GM21825 (cell line): Measurements from ENCODE around the gene IFT25.

Experiments
- ATAC-seq: cut with Tn5 transposase; IDR thresholded peaks from one replicate; pipeline ENCODE4 v1.9.1; 2021; ENCODE audit warnings: mild to moderate bottlenecking, moderate library complexity; ENCODE audit not compliant: unreplicated experiment

Gene IFT25

DNA sequence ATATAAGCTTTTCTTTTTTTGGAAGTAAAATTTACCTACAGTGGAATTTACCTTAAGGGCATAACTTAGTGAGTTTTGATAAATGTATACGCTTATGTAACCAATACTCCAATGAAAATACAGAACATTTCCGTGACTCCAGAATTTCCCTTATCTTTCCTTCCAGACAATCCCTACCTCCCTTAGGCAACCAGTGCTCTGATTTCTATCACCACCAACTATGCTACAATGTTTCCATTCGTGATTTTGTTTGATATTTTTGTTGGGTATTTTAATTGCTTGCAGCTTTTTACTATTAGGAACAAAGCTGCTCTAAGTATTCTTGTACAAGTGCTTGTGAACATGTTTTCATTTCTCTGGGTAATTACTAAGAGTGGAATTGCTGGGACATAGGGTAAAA, 14.6 kb downstream of the IFT25 start:
- no peak for ATAC-seq

DNA sequence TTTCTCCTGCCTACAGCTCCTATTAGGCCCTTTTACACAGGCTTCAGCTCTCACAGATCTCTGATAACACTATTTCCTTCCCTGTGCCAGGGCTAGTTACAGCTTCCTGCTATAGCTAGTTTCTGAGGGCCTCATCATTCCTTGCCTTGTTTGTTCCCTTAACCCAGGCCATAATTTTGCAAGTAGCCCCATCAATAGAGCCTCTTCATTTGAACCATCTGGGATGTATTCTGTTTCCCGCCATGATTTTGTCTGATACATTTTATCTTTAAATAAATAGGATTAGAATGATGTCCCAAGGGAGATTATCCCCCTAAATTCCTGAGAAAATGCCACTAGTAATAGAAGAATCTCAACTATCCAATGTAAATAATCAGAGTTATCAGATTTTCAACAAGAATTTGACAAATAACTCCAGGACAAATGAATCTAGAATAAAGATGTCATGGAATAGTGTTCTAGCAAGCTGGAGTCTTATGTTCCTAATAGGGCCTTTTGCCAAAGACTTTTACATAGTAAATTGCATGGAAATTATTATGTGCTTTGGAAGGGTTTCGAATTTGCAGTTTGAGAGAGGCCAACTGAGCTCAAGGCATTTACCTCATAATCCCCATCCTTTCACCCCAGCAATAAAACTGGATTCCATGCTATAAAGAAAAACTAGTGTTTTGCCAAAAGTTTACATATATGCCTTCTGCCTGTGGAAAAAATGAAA, 16.1 kb downstream of the IFT25 start:
- no peak for ATAC-seq

DNA sequence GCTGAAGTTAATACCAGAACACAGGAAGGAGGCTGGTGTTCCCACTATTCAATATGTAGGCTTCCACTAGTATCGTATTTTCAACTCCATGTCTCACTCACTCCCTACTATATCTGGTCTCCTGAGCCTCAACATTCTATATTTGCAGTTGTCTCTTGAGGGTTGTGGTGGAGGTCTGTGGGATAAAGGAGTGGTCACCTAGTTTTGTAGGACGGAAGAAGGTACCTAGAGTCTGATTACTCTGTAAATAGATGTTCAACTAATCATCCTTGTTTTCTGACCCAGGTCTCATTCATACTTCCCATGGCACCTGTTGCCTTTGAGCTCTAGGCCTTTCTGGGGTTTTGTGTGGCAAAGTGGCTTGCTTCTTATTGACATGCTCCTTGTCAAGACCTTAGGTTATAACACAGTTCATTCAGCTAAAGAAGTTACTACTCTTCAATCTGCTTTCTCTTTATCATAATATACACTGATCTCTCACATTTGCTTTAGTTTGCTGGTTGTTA, 18.1 kb downstream of the IFT25 start:
- no peak for ATAC-seq

GRCh38 chr1:53919675-53920066, 25.8 kb downstream of the IFT25 start:
- no peak for ATAC-seq

DNA sequence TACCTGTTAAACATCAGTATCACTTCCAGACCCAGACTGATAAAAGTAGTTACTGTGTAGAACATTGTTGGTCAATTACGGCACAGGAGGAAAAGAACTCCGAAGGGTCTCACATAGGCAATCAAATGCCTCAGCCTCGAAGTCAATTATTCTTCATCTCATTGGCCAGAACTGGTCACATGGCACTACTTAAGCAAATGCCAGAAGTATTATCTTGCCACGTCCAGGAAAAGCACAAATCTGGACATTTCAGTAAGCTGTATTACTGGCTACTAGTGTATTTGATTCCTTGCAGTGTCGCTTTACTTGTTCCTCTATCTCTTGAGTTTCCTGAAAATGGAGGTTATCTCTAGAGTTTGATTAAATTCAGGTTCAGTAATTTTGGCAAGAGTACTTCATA, 27.2 kb downstream of the IFT25 start:
- ATAC-seq: no peak

DNA sequence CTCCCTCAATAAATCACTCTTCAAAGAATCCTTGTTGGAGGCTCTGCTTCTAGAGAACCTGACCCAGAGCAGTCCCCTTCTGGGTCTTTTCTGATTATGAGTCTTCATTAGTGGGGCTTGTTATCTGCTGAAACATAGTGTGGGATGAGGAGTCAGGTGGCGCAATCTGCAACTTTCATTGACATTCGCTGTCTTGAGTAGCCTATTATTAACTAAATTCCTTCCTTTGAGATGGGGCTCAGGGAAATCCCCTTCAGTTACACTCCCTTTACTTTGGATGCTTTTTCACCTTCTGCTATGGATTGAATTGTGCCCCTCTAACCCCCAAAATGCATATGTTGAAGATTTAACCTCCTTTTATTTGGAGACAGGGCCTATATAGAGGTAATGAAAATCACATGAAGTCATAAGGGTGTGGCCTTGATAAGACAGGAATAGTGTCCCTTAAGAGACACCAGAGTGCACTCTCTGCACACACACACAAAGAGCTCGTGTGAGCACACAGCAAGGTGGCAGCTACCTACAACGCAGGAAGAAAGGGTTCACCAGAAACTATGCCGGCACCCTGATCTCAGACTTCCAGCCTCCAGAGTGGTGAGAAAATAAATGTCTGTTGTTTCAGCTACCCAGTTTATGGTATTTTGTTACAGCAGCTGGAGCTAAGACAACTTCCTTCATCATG, 32.0 kb downstream of the IFT25 start:
- ATAC-seq: no peak

GRCh38 chr1:53911442-53911841, 34.1 kb downstream of the IFT25 start:
- no peak for ATAC-seq

GRCh38 chr1:53909946-53910345, 35.6 kb downstream of the IFT25 start:
- ATAC-seq: no peak

- ATAC-seq: no peak
These were observed 39.4 kb downstream of the IFT25 start for GRCh38 chr1:53906121-53906520.

DNA sequence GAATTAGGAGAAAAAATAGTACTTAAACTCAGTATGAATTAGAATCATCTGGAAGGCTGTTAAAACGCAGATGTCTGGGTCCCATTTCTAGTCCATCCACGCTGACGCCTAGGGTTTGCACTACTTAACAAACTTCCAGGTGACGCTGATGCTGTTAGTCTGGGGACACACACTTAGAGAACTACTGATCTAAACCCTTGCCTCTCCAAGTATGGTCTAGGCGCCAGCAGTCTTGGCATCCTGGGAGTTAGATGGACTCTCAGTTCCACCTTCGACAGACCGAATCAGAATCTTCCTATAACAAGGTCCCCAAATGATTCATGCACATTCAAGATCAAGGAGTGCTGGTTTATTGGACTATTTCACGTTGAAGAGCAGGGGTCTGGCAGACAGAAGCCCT, 40.0 kb downstream of the IFT25 start:
- no peak for ATAC-seq

DNA sequence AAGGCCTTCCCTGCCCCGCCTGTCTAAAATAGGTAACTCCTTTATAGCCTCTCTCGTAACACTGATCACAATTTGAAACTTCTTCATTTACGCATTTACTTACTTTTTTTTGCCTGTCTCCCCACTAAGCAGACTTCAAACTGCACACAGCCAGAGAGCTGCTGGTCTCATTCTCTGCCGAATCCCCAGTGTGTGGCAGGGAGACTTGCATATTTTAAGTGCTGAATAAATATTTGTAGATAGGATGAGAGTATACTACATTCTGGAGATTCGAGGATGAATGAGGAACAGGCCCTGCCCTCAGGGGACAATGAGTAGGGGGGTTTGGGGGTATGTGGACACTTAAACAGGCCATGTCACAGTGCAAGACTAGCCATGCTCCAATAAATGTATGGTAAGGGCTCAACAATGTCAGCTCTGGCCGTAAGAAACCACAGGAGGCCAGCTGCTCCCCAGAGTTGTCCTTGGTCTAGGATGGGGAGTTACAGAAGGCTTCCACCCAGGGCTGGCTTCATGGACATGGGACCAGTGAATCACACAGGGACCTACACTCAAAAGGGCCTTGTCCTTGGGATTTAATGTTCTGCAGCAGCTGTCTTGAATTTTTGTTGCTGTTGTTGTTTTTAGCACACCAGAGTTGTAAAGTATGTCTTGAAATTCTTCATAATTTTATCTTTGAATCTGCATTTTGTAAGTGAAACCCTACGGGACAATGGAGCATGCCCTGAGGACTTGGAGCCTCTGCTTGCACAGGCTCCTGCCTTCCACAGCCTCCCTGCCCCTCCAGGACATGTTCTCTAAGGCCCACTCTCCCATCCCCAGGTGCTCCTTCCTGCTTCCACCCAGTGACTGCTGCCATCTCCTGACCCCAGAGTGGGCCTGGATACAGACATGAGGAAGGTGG, 43.0 kb downstream of the IFT25 start:
- ATAC-seq: no peak

DNA sequence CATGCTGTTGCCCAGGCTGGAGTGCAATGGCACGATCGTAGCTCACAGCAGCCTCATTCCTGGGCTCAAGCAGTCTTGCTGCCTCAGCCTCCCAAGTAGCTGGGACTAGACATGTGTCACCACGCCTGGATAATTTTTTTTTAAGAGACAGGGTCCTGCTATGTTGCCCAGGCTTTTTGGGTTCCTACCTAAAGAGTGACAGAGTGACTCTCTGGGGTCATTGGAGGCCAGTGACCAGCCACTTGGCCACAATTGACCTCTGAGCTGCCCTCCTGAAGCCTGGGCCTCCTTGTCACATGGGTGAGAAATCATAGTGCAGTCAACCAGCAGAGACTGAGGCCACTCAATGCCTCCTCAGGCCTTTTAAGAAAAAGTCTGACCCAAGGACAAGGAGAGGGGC, 45.8 kb downstream of the IFT25 start:
- ATAC-seq: no peak

GRCh38 chr1:53899206-53899628, 46.3 kb downstream of the IFT25 start:
- no peak for ATAC-seq

DNA sequence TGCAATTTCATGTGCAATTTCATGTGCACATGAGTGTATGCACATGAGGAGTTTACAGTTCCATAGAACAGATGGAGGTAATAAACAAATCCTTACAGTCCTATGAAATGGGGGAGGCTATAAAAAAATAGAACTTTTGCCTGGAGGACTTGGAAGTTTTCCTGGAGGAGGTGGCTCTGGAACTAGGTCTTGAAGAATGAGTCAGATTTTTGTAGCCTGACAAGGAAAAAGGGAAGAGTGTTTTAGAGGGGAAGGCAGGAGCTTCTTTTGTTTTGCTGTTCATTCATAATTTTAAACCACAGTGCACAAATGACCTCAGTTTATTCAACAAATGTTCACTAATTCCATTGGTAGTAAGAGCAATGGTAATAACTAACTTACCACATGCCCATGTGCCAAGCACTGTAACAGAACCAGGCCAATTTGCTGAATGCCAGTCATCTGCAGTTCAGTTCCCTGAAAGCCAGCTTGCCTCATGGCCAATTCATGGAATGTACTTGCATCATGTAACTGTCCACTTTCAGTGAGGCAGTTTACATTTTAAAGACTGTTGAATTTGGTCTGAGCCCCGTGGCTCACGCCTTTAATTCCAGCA, 48.8 kb downstream of the IFT25 start:
- no peak for ATAC-seq

GRCh38 chr1:53895421-53895820, 50.1 kb downstream of the IFT25 start:
- no peak for ATAC-seq

GRCh38 chr1:53894644-53895043, 50.9 kb downstream of the IFT25 start:
- no peak for ATAC-seq

DNA sequence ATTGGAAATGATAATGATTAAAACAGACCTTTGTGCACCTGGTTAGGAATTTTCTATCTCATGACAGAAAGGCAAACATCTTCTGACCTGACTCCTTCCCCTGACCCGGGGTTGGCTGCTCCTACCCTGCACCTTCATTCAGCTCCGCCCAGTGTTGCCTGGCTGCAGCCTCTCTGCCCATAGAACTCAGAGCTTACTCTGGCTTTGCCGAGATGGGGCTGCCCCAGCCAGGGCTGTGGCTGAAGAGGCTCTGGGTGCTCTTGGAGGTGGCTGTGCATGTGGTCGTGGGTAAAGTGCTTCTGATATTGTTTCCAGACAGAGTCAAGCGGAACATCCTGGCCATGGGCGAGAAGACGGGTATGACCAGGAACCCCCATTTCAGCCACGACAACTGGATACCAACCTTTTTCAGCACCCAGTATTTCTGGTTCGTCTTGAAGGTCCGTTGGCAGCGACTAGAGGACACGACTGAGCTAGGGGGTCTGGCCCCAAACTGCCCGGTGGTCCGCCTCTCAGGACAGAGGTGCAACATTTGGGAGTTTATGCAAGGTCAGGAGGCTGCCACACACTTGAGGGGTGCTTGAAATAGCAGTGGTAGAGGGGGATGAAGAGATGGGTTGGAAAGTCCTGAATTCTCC, 51.4 kb downstream of the IFT25 start, which contains the start of gene DIO1:
Gene DIO1 (plus strand): TSS at position 189 of the 638 bp plus-strand sequence. CDS start 24 bp downstream, at position 213.
- no peak for ATAC-seq

GRCh38 chr1:53892911-53893310, 52.6 kb downstream of the IFT25 start:
- ATAC-seq: no peak

DNA sequence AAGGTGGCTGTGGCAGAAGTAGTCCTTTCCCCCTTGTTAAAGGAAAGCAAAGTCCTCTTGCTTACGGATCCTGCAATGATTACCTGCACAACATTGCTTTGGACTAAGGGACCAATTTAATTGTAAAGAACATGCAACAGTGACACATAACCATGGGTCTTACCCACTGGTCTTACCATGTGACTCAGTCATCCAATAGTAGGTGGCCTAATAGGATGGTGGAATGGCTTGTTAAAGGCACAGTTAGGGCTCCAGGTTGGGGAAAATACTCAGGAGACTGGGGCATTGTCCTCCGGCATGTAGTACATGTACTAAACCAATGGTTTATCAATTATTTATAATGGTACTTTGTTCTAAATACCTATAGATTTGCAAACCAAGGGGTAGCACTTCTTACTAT, 53.8 kb downstream of the IFT25 start:
- ATAC-seq: no peak

DNA sequence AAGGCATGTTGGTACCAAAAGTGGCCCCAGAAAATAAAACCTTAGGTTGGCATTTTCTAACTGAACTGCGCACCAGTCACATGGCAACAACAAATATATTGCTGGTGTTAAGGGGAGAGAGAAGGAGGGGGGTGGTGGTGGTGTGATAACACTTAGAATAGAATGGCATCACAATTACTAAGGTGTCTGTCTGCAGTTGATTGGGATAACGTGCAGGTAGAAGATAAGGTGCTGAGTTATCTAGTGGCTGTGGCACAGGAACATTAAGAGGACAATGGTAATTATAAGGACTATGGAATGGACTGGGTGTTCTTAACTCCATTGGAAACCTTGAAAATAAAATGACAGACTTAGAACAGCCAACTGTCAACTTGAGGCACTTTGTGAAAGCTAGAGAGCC, 54.5 kb downstream of the IFT25 start:
- ATAC-seq: no peak
